SK-N-SH (cell line): ENCODE results near the gene PXDN. TPM values are rescaled to one million over a fixed set of nuclear protein-coding genes. Genes with fewer than 3 reads are reported as not detected.

Experiments used
- CTCF ChIA-PET: fragments of 300-600, 350-600 bp; formaldehyde crosslinking; extraction: SDS; loops from one replicate; lab custom pipeline; 2021; lab: Yijun Ruan, JAX
- POLR2A ChIA-PET: fragments of 350-600 bp; sonication (Branson Sonifier 250); formaldehyde crosslinking; extraction: SDS; loops from one replicate; lab custom pipeline; 2020; ENCODE audit warnings: antibody characterized with exemption, inconsistent platforms; lab: Yijun Ruan, JAX
- DNase-seq: peaks from one replicate; pipeline ENCODE4 v3.0.0; 2012
- H2AFZ ChIP-seq: fragments of 200-600 bp; sonication (generic); 2 replicates; pipeline ENCODE4 v1.8.1; 2016; ENCODE audit warnings: antibody characterized with exemption, mild to moderate bottlenecking, low read depth
- H3F3A ChIP-seq: fragments of 200-600 bp; sonication (generic); replicated peaks from 2 replicates; pipeline ENCODE3; 2016; ENCODE audit warnings: antibody characterized with exemption, mild to moderate bottlenecking; ENCODE audit not compliant: insufficient read depth
- H3K27ac ChIP-seq, 2 experiments: fragments of 200-500 bp in 1 of 2; fragments of 200-600 bp in 1 of 2; sonication (Bioruptor generic) in 1 of 2; sonication (generic), shearing (Covaris generic) in 1 of 2; 2 replicates each; pipeline versions ENCODE4 v1.5.1 to v1.6.1; 2014 to 2016; ENCODE audit warnings: low read depth in 2 of 2, inconsistent platforms in 1 of 2, low read length in 1 of 2, mild to moderate bottlenecking in 1 of 2, mixed read lengths in 1 of 2
- H3K27me3 ChIP-seq: fragments of 200-600 bp; sonication (generic), shearing (Covaris generic); 2 replicates; pipeline ENCODE4 v1.6.1; 2016; ENCODE audit warnings: mixed run types; ENCODE audit not compliant: insufficient read depth
- H3K36me3 ChIP-seq, 2 experiments: fragments of 200-500 bp in 1 of 2; fragments of 200-600 bp in 1 of 2; sonication (Bioruptor generic) in 1 of 2; sonication (generic) in 1 of 2; replicated peaks in 1 of 2; 2 replicates each; pipeline versions ENCODE3 to v1.5.1; 2014 to 2016; ENCODE audit warnings: low read length in 1 of 2, mild to moderate bottlenecking in 1 of 2; ENCODE audit not compliant: insufficient read depth in 2 of 2, control insufficient read depth in 1 of 2
- H3K4me1 ChIP-seq, 2 experiments: fragments of 200-500 bp in 1 of 2; fragments of 200-600 bp in 1 of 2; sonication (Bioruptor generic) in 1 of 2; sonication (generic), shearing (Covaris generic) in 1 of 2; 2 replicates each; pipeline versions ENCODE4 v1.5.1 to v1.6.1; 2014 to 2016; ENCODE audit warnings: low read depth in 1 of 2, low read length in 1 of 2, mixed run types in 1 of 2; ENCODE audit not compliant: insufficient read depth in 2 of 2, control insufficient read depth in 1 of 2
- H3K4me2 ChIP-seq: fragments of 200-600 bp; sonication (generic), shearing (Covaris generic); 2 replicates; pipeline ENCODE4 v1.6.1; 2017; ENCODE audit warnings: mixed run types
- H3K4me3 ChIP-seq, 2 experiments: fragments of 200-500 bp in 1 of 2; fragments of 200-600 bp in 1 of 2; sonication (Bioruptor generic) in 1 of 2; sonication (generic), shearing (Covaris generic) in 1 of 2; 2 replicates each; pipeline versions ENCODE4 v1.5.1 to v1.8.1; 2014 to 2016; ENCODE audit warnings: low read depth in 2 of 2, inconsistent platforms in 1 of 2, low read length in 1 of 2, mild to moderate bottlenecking in 1 of 2, mixed read lengths in 1 of 2, moderate library complexity in 1 of 2
- H3K79me2 ChIP-seq: fragments of 200-600 bp; sonication (generic); 2 replicates; pipeline ENCODE4 v1.8.1; 2017; ENCODE audit warnings: mild to moderate bottlenecking; ENCODE audit not compliant: insufficient read depth
- H3K9ac ChIP-seq: fragments of 200-600 bp; sonication (generic); 2 replicates; pipeline ENCODE4 v1.6.1; 2017; ENCODE audit warnings: mixed run types
- H3K9me2 ChIP-seq: fragments of 200-600 bp; sonication (generic); 2 replicates; pipeline ENCODE4 v1.6.1; 2017; ENCODE audit warnings: mixed run types
- H3K9me3 ChIP-seq: fragments of 200-600 bp; sonication (generic); 2 replicates; pipeline ENCODE4 v1.6.1; 2017; ENCODE audit warnings: mixed run types, mild to moderate bottlenecking, moderate library complexity
- H4K20me1 ChIP-seq: fragments of 200-600 bp; sonication (generic); 2 replicates; pipeline ENCODE4 v1.6.1; 2017; ENCODE audit warnings: mild to moderate bottlenecking, mixed run types; ENCODE audit not compliant: insufficient read depth
- CHD2 ChIP-seq: fragments of 150-350 bp; IDR thresholded peaks from 2 replicates; pipeline ENCODE4 v1.6.1; 2018; ENCODE audit warnings: low read length; ENCODE audit not compliant: partially characterized antibody
- CTCF ChIP-seq: fragments of 200-600 bp; sonication (generic); IDR thresholded peaks from 2 replicates; pipeline ENCODE4 v1.6.1; 2017; ENCODE audit warnings: antibody characterized with exemption, mild to moderate bottlenecking, moderate library complexity
- ELF1 ChIP-seq: IDR thresholded peaks from 2 replicates; pipeline ENCODE4 v1.4.0; 2012
- FOXM1 ChIP-seq: IDR thresholded peaks from 2 replicates; pipeline ENCODE4 v1.4.0; 2012; ENCODE audit warnings: low read depth, mild to moderate bottlenecking
- GATA2 ChIP-seq: sonication (generic); formaldehyde crosslinking; IDR thresholded peaks from 2 replicates; pipeline ENCODE4 v1.5.0; 2020; ENCODE audit warnings: mild to moderate bottlenecking, missing genetic modification reagents
- IRF3 ChIP-seq: fragments of 150-350 bp; IDR thresholded peaks from 2 replicates; pipeline ENCODE4 v1.6.1; 2016; ENCODE audit warnings: mild to moderate bottlenecking, low read depth, low read length
- JUND ChIP-seq: IDR thresholded peaks from 2 replicates; pipeline ENCODE4 v1.4.0; 2012
- MAX ChIP-seq: IDR thresholded peaks from 2 replicates; pipeline ENCODE4 v1.4.0; 2012; ENCODE audit warnings: low read depth
- NFIC ChIP-seq: IDR thresholded peaks from 2 replicates; pipeline ENCODE4 v1.4.0; 2012; ENCODE audit warnings: borderline replicate concordance
- NRF1 ChIP-seq: IDR thresholded peaks from 2 replicates; pipeline ENCODE4 v1.6.1; 2012; ENCODE audit warnings: low read depth, mild to moderate bottlenecking, low read length
- RCOR1 ChIP-seq: fragments of 150-350 bp; IDR thresholded peaks from 2 replicates; pipeline ENCODE4 v1.6.1; 2017; ENCODE audit warnings: antibody characterized with exemption, low read length
- RFX5 ChIP-seq: IDR thresholded peaks from 2 replicates; pipeline ENCODE4 v1.6.1; 2012; ENCODE audit warnings: mild to moderate bottlenecking, improper control_type of control experiment, low read length
- RXRA ChIP-seq: IDR thresholded peaks from 2 replicates; pipeline ENCODE4 v1.4.0; 2012; ENCODE audit warnings: low read depth, mild to moderate bottlenecking, borderline replicate concordance
- TCF12 ChIP-seq: IDR thresholded peaks from 2 replicates; pipeline ENCODE4 v1.4.0; 2012
- TEAD4 ChIP-seq: IDR thresholded peaks from 2 replicates; pipeline ENCODE4 v1.4.0; 2012; ENCODE audit warnings: mild to moderate bottlenecking, borderline replicate concordance; ENCODE audit not compliant: insufficient read depth
- USF1 ChIP-seq: IDR thresholded peaks from 2 replicates; pipeline ENCODE4 v1.4.0; 2012; ENCODE audit warnings: low read depth, borderline replicate concordance
- USF2 ChIP-seq: fragments of 150-350 bp; IDR thresholded peaks from 2 replicates; pipeline ENCODE4 v1.6.1; 2017; ENCODE audit warnings: antibody characterized with exemption, low read length, low read depth, borderline replicate concordance
- YY1 ChIP-seq: IDR thresholded peaks from 2 replicates; pipeline ENCODE4 v1.4.0; 2012; ENCODE audit warnings: low read depth, mild to moderate bottlenecking
- ZBTB33 ChIP-seq: IDR thresholded peaks from 2 replicates; pipeline ENCODE4 v1.4.0; 2012; ENCODE audit warnings: low read depth, borderline replicate concordance
- WGBS: methylation state at CpG from one replicate; pipeline ENCODE4 v1.1.6; 2017; ENCODE audit warnings: low lambda C conversion rate; 5-methylcytosine and 5-hydroxymethylcytosine counted together
- polyA plus RNA-seq, 3 experiments: library from polyadenylated mRNA; depleted of rRNA; stranded (reverse); fragments of >200 nt; gene quantifications; 2 replicates each; pipeline ENCODE4 v1.2.3, GENCODE V29; 2012

The PXDN gene
- polyA plus RNA-seq, 1 of the 3 experiments (the other 2 are of a cell fraction), result 146 TPM

GRCh38 chr2:1730015-1730927, 14.0 kb downstream of the PXDN start (continued):
- TF ChIP-seq ZBTB33 (no peak), MAX (peak; percentile 51; the same call in 1 of the 2 replicates), ELF1 (no peak), NFIC (peak; percentile 64), CTCF (no peak), YY1 (0 out of 2 replicates have a peak, but pooled peaks have one; percentile 65), NRF1 (no peak), IRF3 (no peak), TCF12 (peak; percentile 79), FOXM1 (0 out of 2 replicates have a peak, but pooled peaks have one; percentile 62)

GRCh38 chr2:1729242-1729641, 15.1 kb downstream of the PXDN start:
- Histone ChIP-seq H3K27me3 (no peaks in the 10 kb centered on the region), H3K27ac (peak overlapping the region; percentile 98 to 100), H3K4me3 (peak overlapping the region in 1 of 2 experiments; percentile 14; a peak in 1 of 4 replicates), H2AFZ (no peak overlapping the region), H3K79me2 (peaks cover 89% of the 10 kb centered on the region), H3K9me2 (no peaks in the 10 kb centered on the region), H4K20me1 (no peaks in the 10 kb centered on the region), H3K4me1 (peaks cover 47 to 62% of the 10 kb centered on the region in 2 experiments), H3K9ac (peak overlapping the region; percentile 80), H3F3A (peaks cover 40% of the 10 kb centered on the region), H3K9me3 (no peaks in the 10 kb centered on the region), H3K4me2 (peak overlapping the region; percentile 78), H3K36me3 (peaks cover 2 to 15% of the 10 kb centered on the region in 2 experiments)
- WGBS, result 37% methylated on average over 7 of the region's 7 CpGs
- POLR2A ChIA-PET, result interaction anchor here (1.3 kb wide), 1 partner anchor 18 kb away, joined by 3 read pairs; no protein-coding TSS in a partner anchor
- CTCF ChIA-PET, result interaction anchor here (1.0 to 2.8 kb wide), 7 partner anchors 9 to 138 kb away, joined by 3 to 10 read pairs (median 7); no protein-coding TSS in a partner anchor
- no peak for DNase-seq
- TF ChIP-seq RFX5 (no peak), CHD2 (no peak), RXRA (no peak), JUND (no peak), USF1 (no peak), TEAD4 (no peak), GATA2 (CRISPR knock-in tag) (no peak), RCOR1 (no peak), TCF12 (no peak), IRF3 (no peak), USF2 (no peak), CTCF (no peak), FOXM1 (no peak)
